Keratinocyte (primary cell): ENCODE results near the gene CSNK1G1. TPM values are rescaled to one million over a fixed set of nuclear protein-coding genes. Genes with fewer than 3 reads are reported as not detected.

Experiments
- DNase-seq: peaks from one replicate; pipeline ENCODE4 v3.0.0-alpha.2; 2011; ENCODE audit warnings: low read depth, missing footprints, low spot score
- FAIRE-seq: peaks from 2 replicates; lab custom pipeline; 2011; peaks lifted over from hg19 to GRCh38; lab: Jason Lieb, UNC
- H2AFZ ChIP-seq: 2 replicates; pipeline ENCODE4 v1.6.0; 2012; ENCODE audit warnings: low read length, control low read depth, inconsistent platforms; ENCODE audit not compliant: control insufficient read depth
- H3K27ac ChIP-seq: 2 replicates; pipeline ENCODE4 v1.5.1; 2011; ENCODE audit warnings: low read length; ENCODE audit not compliant: control insufficient read depth, insufficient read depth
- H3K27me3 ChIP-seq: 3 replicates; pipeline ENCODE4 v1.6.0; 2011; ENCODE audit warnings: low read length; ENCODE audit not compliant: control insufficient read depth, insufficient read depth; ENCODE audit errors: extremely low read depth
- H3K36me3 ChIP-seq, 2 experiments: 2 replicates in 1 of 2; 3 replicates in 1 of 2; pipeline ENCODE4 v1.5.1; 2011; ENCODE audit warnings: low read length in 2 of 2, mild to moderate bottlenecking in 1 of 2; ENCODE audit not compliant: control insufficient read depth in 2 of 2, insufficient read depth in 2 of 2; ENCODE audit errors: extremely low read depth in 1 of 2
- H3K4me1 ChIP-seq: 3 replicates; pipeline ENCODE4 v1.5.1; 2011; ENCODE audit warnings: low read length; ENCODE audit not compliant: control insufficient read depth, insufficient read depth; ENCODE audit errors: extremely low read depth
- H3K4me2 ChIP-seq: 3 replicates; pipeline ENCODE4 v1.6.0; 2011; ENCODE audit warnings: low read depth, low read length; ENCODE audit not compliant: control insufficient read depth, insufficient read depth; ENCODE audit errors: extremely low read depth
- H3K4me3 ChIP-seq, 3 experiments: fragments of 200-600 bp in 1 of 3; sonication (generic) in 1 of 3; 2 replicates in 2 of 3; 3 replicates in 1 of 3; pipeline ENCODE4 v1.5.1; 2011 to 2016; ENCODE audit warnings: low read length in 3 of 3, mild to moderate bottlenecking in 3 of 3, control low read depth in 2 of 3, inconsistent platforms in 1 of 3, low read depth in 1 of 3, mixed read lengths in 1 of 3, mixed run types in 1 of 3, moderate library complexity in 1 of 3; ENCODE audit not compliant: control insufficient read depth in 2 of 3, insufficient read depth in 2 of 3; ENCODE audit errors: extremely low read depth in 1 of 3
- H3K79me2 ChIP-seq: 2 replicates; pipeline ENCODE4 v1.6.0; 2012; ENCODE audit warnings: low read length; ENCODE audit not compliant: control insufficient read depth, insufficient read depth
- H3K9ac ChIP-seq: 3 replicates; pipeline ENCODE4 v1.6.0; 2011; ENCODE audit warnings: low read length; ENCODE audit not compliant: control insufficient read depth, insufficient read depth; ENCODE audit errors: extremely low read depth
- H3K9me1 ChIP-seq: 3 replicates; pipeline ENCODE4 v1.6.0; 2011; ENCODE audit warnings: low read length; ENCODE audit not compliant: control insufficient read depth, insufficient read depth; ENCODE audit errors: extremely low read depth
- H3K9me3 ChIP-seq: 2 replicates; pipeline ENCODE4 v1.5.1; 2012; ENCODE audit warnings: low read depth, low read length; ENCODE audit not compliant: control insufficient read depth
- H4K20me1 ChIP-seq: 3 replicates; pipeline ENCODE4 v1.6.0; 2011; ENCODE audit warnings: low read length; ENCODE audit not compliant: control insufficient read depth, insufficient read depth; ENCODE audit errors: extremely low read depth
- EZH2 ChIP-seq: IDR thresholded peaks from one replicate; pipeline ENCODE4 v1.6.1; 2012; ENCODE audit warnings: inconsistent platforms, mild to moderate bottlenecking, low read length, moderate library complexity
- dilution Hi-C: fragments of 300-500 bp; cut with MboI; formaldehyde crosslinking; loops from one replicate; pipeline ENCODE4 v1.7.0; 2020; ENCODE audit warnings: low sequenced_read_pairs; ENCODE audit not compliant: extremely low pct_ligation_motif_present
- polyA plus RNA-seq, 5 experiments: library from polyadenylated mRNA; depleted of rRNA in 3 of 5; stranded (reverse) in 3 of 5; stranded (forward) in 1 of 5; unstranded in 1 of 5; fragments of >200 nt; gene quantifications; 1 replicate in 1 of 5; 2 replicates in 3 of 5; 3 replicates in 1 of 5; pipeline versions ENCODE4 v1.2.1 to v1.2.3, GENCODE V29; 2011 to 2012; ENCODE audit warnings: missing spikeins in 2 of 5, low read depth in 1 of 5, low replicate concordance in 1 of 5
- TF ChIP-seq, protein P1 (sequence below), 3 experiments: IDR thresholded peaks in 1 of 3; conservative IDR thresholded peaks in 1 of 3; optimal IDR thresholded peaks in 1 of 3; 2 replicates in 2 of 3; 3 replicates in 1 of 3; pipeline versions ENCODE3 to v1.5.1; 2011; ENCODE audit warnings: low read length in 3 of 3, mild to moderate bottlenecking in 3 of 3, moderate library complexity in 2 of 3, control low read depth in 1 of 3, inconsistent platforms in 1 of 3; ENCODE audit not compliant: insufficient read depth in 2 of 3; ENCODE audit errors: extremely low read depth in 1 of 3

CSNK1G1 gene
- polyA plus RNA-seq, 1 donor (not counting 4 experiments of a cell fraction or from before 2014, with no cell fraction given), result 28.9 TPM

DNA sequence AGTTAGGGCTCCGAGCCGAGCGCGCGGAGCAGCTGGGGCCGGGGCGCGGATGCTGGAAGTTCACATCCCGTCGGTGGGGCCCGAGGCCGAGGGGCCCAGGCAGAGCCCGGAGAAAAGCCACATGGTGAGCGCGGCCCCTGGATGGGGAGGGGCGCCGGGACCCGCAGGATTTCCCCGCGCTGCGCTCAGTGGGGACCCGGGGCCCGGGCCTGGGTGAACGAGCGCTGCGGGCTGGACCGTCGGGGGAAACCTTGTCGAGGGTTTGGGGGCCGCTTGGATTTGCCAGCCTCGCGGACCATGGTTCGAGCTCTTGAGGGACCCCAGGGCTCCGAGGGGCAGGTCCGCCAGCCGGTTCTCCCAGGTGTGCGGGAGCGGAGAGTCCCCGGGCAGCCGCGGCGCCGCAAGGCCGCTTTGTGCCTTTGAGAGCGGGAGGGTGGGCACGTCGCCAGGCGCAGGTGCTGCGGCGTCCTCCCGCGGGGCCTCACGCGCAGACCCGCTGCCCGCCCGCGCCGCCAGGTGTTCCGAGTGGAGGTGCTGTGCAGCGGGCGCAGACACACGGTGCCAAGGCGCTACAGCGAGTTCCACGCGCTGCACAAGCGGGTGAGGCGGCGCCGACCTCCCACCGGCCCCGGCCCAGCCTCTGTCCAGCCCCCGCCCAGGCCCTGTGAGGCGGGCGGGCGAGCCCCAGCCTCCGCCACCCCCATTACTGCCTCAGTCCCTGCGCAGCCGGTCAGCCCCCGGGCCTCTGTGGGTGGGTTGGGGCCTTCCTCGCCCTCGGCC is 204.1 kb downstream of the CSNK1G1 start, which contains the start of gene SNX22:
Gene SNX22, plus strand, starts transcription at position 5 of the 780 bp plus-strand sequence. Its CDS starts 45 bp downstream, at position 50.
- Histone ChIP-seq H3K27ac (no peak within 1 kb of the TSS), H4K20me1 (peaks cover 2% of the 10 kb centered on the region), H3K79me2 (no peaks in the 10 kb centered on the region), H3K4me1 (peaks cover 4% of the 10 kb centered on the region), H3K4me2 (peak within 1 kb of the TSS; percentile 73), H2AFZ (peak within 1 kb of the TSS; percentile 62), H3K36me3 (peaks cover 15 to 20% of the 10 kb centered on the region in 2 experiments), H3K27me3 (peaks cover 15% of the 10 kb centered on the region), H3K9me1 (no peaks in the 10 kb centered on the region), H3K4me3 (peak within 1 kb of the TSS; percentile 29 to 56 (median 53)), H3K9ac (no peak within 1 kb of the TSS), H3K9me3 (no peaks in the 10 kb centered on the region)
- dilution Hi-C loops, result no loop called here
- TF ChIP-seq, protein P1, sequence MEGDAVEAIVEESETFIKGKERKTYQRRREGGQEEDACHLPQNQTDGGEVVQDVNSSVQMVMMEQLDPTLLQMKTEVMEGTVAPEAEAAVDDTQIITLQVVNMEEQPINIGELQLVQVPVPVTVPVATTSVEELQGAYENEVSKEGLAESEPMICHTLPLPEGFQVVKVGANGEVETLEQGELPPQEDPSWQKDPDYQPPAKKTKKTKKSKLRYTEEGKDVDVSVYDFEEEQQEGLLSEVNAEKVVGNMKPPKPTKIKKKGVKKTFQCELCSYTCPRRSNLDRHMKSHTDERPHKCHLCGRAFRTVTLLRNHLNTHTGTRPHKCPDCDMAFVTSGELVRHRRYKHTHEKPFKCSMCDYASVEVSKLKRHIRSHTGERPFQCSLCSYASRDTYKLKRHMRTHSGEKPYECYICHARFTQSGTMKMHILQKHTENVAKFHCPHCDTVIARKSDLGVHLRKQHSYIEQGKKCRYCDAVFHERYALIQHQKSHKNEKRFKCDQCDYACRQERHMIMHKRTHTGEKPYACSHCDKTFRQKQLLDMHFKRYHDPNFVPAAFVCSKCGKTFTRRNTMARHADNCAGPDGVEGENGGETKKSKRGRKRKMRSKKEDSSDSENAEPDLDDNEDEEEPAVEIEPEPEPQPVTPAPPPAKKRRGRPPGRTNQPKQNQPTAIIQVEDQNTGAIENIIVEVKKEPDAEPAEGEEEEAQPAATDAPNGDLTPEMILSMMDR (optimal IDR thresholded peaks at IDR 0.05 in 1 of 3, IDR thresholded peaks at IDR 0.05 in 1 of 3, conservative IDR thresholded peaks at IDR 0.05 in 1 of 3; ENCODE audit: extremely low read depth in 1 of 3, insufficient read depth in 2 of 3, low read length in 3 of 3), result no peak
- TF ChIP-seq EZH2, result peak; percentile 73
- FAIRE-seq, result no peak
- DNase-seq, result no peak

GRCh38 chr15:64149893-64150578 is 205.9 kb downstream of the CSNK1G1 start:
- H2AFZ ChIP-seq, result no peak overlapping the region
- H4K20me1 ChIP-seq, result peaks cover 2% of the 10 kb centered on the region
- peaks cover 4 to 6% of the 10 kb centered on the region in 2 experiments for H3K36me3 ChIP-seq
- no peak overlapping the region for H3K9ac ChIP-seq
- no peaks in the 10 kb centered on the region for H3K9me3 ChIP-seq
- no peak overlapping the region for H3K4me3 ChIP-seq
- H3K27me3 ChIP-seq, result peaks cover 15% of the 10 kb centered on the region
- H3K4me2 ChIP-seq, result no peak overlapping the region
- TF ChIP-seq, protein P1 (optimal IDR thresholded peaks at IDR 0.05 in 1 of 3, IDR thresholded peaks at IDR 0.05 in 1 of 3, conservative IDR thresholded peaks at IDR 0.05 in 1 of 3; ENCODE audit: extremely low read depth in 1 of 3, insufficient read depth in 2 of 3, low read length in 3 of 3), result no peak
- TF ChIP-seq EZH2, result no peak
- H3K9me1 ChIP-seq, result no peaks in the 10 kb centered on the region
- FAIRE-seq, result no peak
- peaks cover 4% of the 10 kb centered on the region for H3K4me1 ChIP-seq
- dilution Hi-C loops, result no loop called here
- DNase-seq, result no peak
- H3K79me2 ChIP-seq, result no peaks in the 10 kb centered on the region
- H3K27ac ChIP-seq, result no peak overlapping the region
